ENCODE data around the gene RPRD2. TPM values are rescaled to one million over a fixed set of nuclear protein-coding genes. Genes with fewer than 3 reads are reported as not detected.

Gene RPRD2
- total RNA-seq, 1 experiment from 2014 or later: 26.7 TPM

DNA sequence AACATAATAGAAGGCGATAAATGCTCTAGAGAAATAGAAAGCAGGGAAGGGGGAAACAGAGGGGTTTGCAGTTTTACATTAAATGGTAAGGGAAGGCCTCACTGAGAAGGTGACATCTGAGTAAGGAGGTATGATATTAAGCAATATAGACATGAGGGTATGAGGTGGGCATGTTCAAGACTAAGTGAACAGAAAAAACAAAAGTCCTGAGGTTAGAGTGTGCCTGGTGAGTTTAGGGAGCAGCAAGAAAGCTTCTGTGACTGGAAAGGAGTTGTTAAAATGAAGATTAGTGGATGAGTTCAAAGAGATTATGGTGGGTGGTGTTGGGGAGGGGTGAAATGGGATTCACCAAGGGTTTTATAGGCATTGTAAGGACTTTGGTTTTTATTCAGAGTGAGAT is 8.6 kb downstream of the RPRD2 start (continued):
- TF ChIP-seq, protein P1, sequence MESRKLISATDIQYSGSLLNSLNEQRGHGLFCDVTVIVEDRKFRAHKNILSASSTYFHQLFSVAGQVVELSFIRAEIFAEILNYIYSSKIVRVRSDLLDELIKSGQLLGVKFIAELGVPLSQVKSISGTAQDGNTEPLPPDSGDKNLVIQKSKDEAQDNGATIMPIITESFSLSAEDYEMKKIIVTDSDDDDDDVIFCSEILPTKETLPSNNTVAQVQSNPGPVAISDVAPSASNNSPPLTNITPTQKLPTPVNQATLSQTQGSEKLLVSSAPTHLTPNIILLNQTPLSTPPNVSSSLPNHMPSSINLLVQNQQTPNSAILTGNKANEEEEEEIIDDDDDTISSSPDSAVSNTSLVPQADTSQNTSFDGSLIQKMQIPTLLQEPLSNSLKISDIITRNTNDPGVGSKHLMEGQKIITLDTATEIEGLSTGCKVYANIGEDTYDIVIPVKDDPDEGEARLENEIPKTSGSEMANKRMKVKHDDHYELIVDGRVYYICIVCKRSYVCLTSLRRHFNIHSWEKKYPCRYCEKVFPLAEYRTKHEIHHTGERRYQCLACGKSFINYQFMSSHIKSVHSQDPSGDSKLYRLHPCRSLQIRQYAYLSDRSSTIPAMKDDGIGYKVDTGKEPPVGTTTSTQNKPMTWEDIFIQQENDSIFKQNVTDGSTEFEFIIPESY (IDR thresholded peaks at IDR 0.05; ENCODE audit: extremely low read depth, insufficient replicate concordance, low read length): no peak
- TF ChIP-seq POLR2AphosphoS5 (IDR thresholded peaks at IDR 0.05; ENCODE audit: low read depth, low read length) (no peak), EZH2 (IDR thresholded peaks at IDR 0.05) (no peak)

DNA sequence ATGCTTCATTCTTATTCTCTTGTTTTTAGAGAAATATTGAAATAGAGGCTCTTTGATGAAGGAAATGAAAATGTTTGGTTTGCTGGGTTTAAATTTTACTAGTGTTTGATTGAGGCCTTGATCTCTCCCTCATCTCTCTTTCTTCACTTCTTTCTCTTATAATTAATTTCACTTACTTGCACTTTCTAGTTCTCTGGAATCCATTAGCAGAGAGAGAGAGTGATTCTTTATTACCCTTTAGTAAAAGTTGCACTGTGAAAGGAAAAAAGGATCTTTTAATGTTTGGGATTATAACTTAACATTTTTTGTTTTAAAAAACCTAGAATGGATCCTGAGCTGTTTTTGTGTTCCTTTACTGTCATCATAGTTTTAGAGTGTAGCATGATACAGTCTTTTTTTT is 12.2 kb downstream of the RPRD2 start:
- ChIA-PET POLR2A (interaction anchor here (1.2 kb wide), 1 partner anchor 12 kb away, joined by 3 read pairs; the partner anchor contains the start of gene RPRD2), RAD21 (ENCODE audit: low non-redundant PET in 1 of 2, low total read pairs in 2 of 2, uncharacterized antibody in 2 of 2, unreplicated experiment in 2 of 2) (no interaction called here), CTCF (no interaction called here)
- no peaks in the 10 kb centered on the region for H3K9me2 ChIP-seq (ENCODE audit: insufficient read depth)
- no peaks in the 10 kb centered on the region for H3K36me3 ChIP-seq (ENCODE audit: control insufficient read depth in 1 of 2, insufficient read depth in 2 of 2, low read length in 2 of 2)
- no peak overlapping the region for H3K4me2 ChIP-seq (ENCODE audit: low read length)
- no peaks in the 10 kb centered on the region for H3K4me1 ChIP-seq (ENCODE audit: control insufficient read depth in 1 of 2, insufficient read depth in 2 of 2, low read length in 2 of 2)
- no peaks in the 10 kb centered on the region for H3K9me3 ChIP-seq (ENCODE audit: control insufficient read depth in 1 of 2, insufficient read depth in 1 of 2, low read depth in 1 of 2, low read length in 2 of 2)
- no peak overlapping the region for H3K27ac ChIP-seq (ENCODE audit: low read depth, low read length)
- peaks cover 99% of the 10 kb centered on the region for H3K79me2 ChIP-seq (ENCODE audit: insufficient read depth, low read length)
- intact Hi-C loops (cut with micrococcal nuclease): no loop called here
- no peak overlapping the region for H2AFZ ChIP-seq (ENCODE audit: low read depth, low read length, poor library complexity, severe bottlenecking)
- no peaks in the 10 kb centered on the region for H4K20me1 ChIP-seq (ENCODE audit: insufficient read depth)
- DNase-seq (ENCODE audit: low read depth, low spot score): no peak
- no peak for TF ChIP-seq EGR1 (IDR thresholded peaks at IDR 0.05; ENCODE audit: low read depth)
- no peak for TF ChIP-seq TCF7L2 (IDR thresholded peaks at IDR 0.05; ENCODE audit: borderline replicate concordance, extremely low read depth, insufficient read depth, insufficient read length)
- TF ChIP-seq, protein P2, sequence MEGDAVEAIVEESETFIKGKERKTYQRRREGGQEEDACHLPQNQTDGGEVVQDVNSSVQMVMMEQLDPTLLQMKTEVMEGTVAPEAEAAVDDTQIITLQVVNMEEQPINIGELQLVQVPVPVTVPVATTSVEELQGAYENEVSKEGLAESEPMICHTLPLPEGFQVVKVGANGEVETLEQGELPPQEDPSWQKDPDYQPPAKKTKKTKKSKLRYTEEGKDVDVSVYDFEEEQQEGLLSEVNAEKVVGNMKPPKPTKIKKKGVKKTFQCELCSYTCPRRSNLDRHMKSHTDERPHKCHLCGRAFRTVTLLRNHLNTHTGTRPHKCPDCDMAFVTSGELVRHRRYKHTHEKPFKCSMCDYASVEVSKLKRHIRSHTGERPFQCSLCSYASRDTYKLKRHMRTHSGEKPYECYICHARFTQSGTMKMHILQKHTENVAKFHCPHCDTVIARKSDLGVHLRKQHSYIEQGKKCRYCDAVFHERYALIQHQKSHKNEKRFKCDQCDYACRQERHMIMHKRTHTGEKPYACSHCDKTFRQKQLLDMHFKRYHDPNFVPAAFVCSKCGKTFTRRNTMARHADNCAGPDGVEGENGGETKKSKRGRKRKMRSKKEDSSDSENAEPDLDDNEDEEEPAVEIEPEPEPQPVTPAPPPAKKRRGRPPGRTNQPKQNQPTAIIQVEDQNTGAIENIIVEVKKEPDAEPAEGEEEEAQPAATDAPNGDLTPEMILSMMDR (IDR thresholded peaks at IDR 0.05 in 2 of 3, conservative IDR thresholded peaks at IDR 0.05 in 1 of 3; ENCODE audit: borderline replicate concordance in 1 of 3, insufficient read depth in 1 of 3, low read depth in 2 of 3, low read length in 2 of 3): no peak
- TF ChIP-seq EZH2phosphoT487 (IDR thresholded peaks at IDR 0.05; ENCODE audit: borderline replicate concordance): no peak
- no peak for TF ChIP-seq ZNF274 (IDR thresholded peaks at IDR 0.05; ENCODE audit: low read depth, low read length)
- TF ChIP-seq ZFX (IDR thresholded peaks at IDR 0.05): no peak
- TF ChIP-seq, protein P3, sequence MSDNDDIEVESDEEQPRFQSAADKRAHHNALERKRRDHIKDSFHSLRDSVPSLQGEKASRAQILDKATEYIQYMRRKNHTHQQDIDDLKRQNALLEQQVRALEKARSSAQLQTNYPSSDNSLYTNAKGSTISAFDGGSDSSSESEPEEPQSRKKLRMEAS (IDR thresholded peaks at IDR 0.05): no peak
- H3K27me3 ChIP-seq (ENCODE audit: insufficient read depth, low read length): no peaks in the 10 kb centered on the region
- H3K9ac ChIP-seq (ENCODE audit: low read length): no peak overlapping the region
- ATAC-seq: no peak
- BruUV-seq (replicated peaks): no TSS peak
- no peak overlapping the region for H3K4me3 ChIP-seq (replicated peaks in 1 of 2; ENCODE audit: low read depth in 1 of 2, low read length in 2 of 2)
